Endothelial cell of umbilical vein (primary cell): ENCODE results near the gene RPL38.

Experiments used
- EZH2 ChIP-seq: IDR thresholded peaks from 2 replicates; pipeline ENCODE4 v1.6.1; 2012; ENCODE audit warnings: borderline replicate concordance, low read depth, mild to moderate bottlenecking, moderate library complexity, low read length, inconsistent platforms; ENCODE audit not compliant: severe bottlenecking
- FOS ChIP-seq: IDR thresholded peaks from 2 replicates; pipeline ENCODE4 v1.6.1; 2011; ENCODE audit warnings: mild to moderate bottlenecking, low read length, moderate library complexity, borderline replicate concordance; ENCODE audit not compliant: insufficient read depth
- GATA2 ChIP-seq: IDR thresholded peaks from 2 replicates; pipeline ENCODE4 v1.7.0; 2011; ENCODE audit warnings: low read depth, mild to moderate bottlenecking, moderate library complexity, mixed read lengths, low read length; ENCODE audit not compliant: insufficient read length, insufficient read depth
- JUN ChIP-seq: IDR thresholded peaks from 2 replicates; pipeline ENCODE4 v1.6.1; 2011; ENCODE audit warnings: borderline replicate concordance, low read depth; ENCODE audit not compliant: insufficient read length, insufficient read depth
- MYC ChIP-seq: IDR thresholded peaks from one replicate; pipeline ENCODE4 v1.6.1; 2011; ENCODE audit warnings: mild to moderate bottlenecking, low read depth, low read length
- POLR2A ChIP-seq: IDR thresholded peaks from 2 replicates; pipeline ENCODE4 v1.6.1; 2012; ENCODE audit warnings: low read depth, mild to moderate bottlenecking, control low read depth, low read length
- POLR2AphosphoS5 ChIP-seq: IDR thresholded peaks from 2 replicates; pipeline ENCODE4 v1.6.1; 2012; ENCODE audit warnings: low read depth, mild to moderate bottlenecking, control low read depth, low read length, moderate library complexity; ENCODE audit not compliant: insufficient read depth
- TF ChIP-seq, protein P1 (sequence below), 2 donors: IDR thresholded peaks; 1 replicate in 1 of 2; 2 replicates in 1 of 2; pipeline ENCODE4 v1.5.1; 2011; ENCODE audit warnings: low read length in 2 of 2, mild to moderate bottlenecking in 2 of 2, moderate library complexity in 2 of 2, control low read depth in 1 of 2, inconsistent platforms in 1 of 2, low read depth in 1 of 2; ENCODE audit not compliant: insufficient read depth in 1 of 2; ENCODE audit errors: extremely low read depth in 1 of 2
- TF ChIP-seq, protein P2 (sequence below): IDR thresholded peaks from 2 replicates; pipeline ENCODE4 v1.6.1; 2011; ENCODE audit not compliant: insufficient read depth, insufficient read length

DNA sequence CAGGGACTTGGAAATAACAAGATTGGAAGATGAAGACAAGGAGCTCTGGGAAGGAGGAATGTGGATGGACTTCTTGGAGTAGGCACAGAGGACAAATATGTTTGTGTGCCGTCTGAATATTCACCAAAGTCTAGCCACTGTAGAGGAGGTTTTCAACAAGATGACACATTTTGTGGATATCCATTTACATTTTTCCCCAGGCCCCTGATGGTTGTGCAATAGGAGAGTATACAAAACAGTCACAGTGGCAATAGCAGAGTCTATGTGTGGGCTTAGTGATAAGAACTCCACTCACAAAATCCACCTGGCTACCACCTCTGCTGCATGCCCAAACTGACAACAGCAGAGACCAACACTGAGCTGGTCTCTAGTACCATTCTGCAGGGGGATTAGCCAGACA is 32.6 kb upstream of the RPL38 start:
- TF ChIP-seq POLR2AphosphoS5 (no peak), EZH2 (no peak), POLR2A (no peak), MYC (no peak), GATA2 (no peak), JUN (no peak), FOS (no peak)
- TF ChIP-seq, protein P1, sequence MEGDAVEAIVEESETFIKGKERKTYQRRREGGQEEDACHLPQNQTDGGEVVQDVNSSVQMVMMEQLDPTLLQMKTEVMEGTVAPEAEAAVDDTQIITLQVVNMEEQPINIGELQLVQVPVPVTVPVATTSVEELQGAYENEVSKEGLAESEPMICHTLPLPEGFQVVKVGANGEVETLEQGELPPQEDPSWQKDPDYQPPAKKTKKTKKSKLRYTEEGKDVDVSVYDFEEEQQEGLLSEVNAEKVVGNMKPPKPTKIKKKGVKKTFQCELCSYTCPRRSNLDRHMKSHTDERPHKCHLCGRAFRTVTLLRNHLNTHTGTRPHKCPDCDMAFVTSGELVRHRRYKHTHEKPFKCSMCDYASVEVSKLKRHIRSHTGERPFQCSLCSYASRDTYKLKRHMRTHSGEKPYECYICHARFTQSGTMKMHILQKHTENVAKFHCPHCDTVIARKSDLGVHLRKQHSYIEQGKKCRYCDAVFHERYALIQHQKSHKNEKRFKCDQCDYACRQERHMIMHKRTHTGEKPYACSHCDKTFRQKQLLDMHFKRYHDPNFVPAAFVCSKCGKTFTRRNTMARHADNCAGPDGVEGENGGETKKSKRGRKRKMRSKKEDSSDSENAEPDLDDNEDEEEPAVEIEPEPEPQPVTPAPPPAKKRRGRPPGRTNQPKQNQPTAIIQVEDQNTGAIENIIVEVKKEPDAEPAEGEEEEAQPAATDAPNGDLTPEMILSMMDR (IDR thresholded peaks at IDR 0.05; ENCODE audit: extremely low read depth in 1 of 2, insufficient read depth in 1 of 2, low read depth in 1 of 2, low read length in 2 of 2) = no peak
- TF ChIP-seq, protein P2, sequence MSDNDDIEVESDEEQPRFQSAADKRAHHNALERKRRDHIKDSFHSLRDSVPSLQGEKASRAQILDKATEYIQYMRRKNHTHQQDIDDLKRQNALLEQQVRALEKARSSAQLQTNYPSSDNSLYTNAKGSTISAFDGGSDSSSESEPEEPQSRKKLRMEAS = no peak
